ENCODE data around the gene ANKRD37. TPM values are rescaled to one million over a fixed set of nuclear protein-coding genes. Genes with fewer than 3 reads are reported as not detected.

The ANKRD37 gene
- total and polyA plus RNA-seq, 8 donors = 1.2 to 21.7 (median 13.4) TPM

DNA sequence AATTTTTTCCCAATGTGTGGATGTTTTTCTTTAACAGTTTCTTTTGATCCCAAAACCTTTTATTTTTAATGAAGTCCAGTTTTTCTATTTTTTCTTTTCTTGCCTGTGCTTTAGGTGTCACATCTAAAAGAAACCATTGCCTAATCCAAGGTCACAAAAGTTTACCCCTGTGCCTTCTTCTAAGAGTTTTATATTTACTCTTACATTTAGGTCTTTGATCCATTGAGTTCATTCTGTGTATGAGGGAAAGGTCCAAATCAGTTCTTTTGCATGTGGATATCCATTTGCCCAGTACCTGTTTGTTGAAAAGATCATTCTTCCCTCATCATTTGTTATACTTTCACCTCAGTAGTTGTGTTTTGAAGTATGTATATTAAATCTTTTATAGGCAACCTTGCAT, 13.9 kb upstream of the ANKRD37 start:
- Histone ChIP-seq H3K4me3 (no peak overlapping the region), H3K27me3 (no peaks in the 10 kb centered on the region), H3K4me1 (peaks cover 0 to 19% (median 9%) of the 10 kb centered on the region in 4 donors), H3K9me3 (no peaks in the 10 kb centered on the region), H3K36me3 (no peaks in the 10 kb centered on the region), H3K27ac (no peak overlapping the region)
- TF ChIP-seq EP300 (IDR thresholded peaks at IDR 0.05) (no peak), POLR2A (IDR thresholded peaks at IDR 0.05) (no peak), POLR2AphosphoS5 (IDR thresholded peaks at IDR 0.05) (no peak)
- TF ChIP-seq, protein P1, sequence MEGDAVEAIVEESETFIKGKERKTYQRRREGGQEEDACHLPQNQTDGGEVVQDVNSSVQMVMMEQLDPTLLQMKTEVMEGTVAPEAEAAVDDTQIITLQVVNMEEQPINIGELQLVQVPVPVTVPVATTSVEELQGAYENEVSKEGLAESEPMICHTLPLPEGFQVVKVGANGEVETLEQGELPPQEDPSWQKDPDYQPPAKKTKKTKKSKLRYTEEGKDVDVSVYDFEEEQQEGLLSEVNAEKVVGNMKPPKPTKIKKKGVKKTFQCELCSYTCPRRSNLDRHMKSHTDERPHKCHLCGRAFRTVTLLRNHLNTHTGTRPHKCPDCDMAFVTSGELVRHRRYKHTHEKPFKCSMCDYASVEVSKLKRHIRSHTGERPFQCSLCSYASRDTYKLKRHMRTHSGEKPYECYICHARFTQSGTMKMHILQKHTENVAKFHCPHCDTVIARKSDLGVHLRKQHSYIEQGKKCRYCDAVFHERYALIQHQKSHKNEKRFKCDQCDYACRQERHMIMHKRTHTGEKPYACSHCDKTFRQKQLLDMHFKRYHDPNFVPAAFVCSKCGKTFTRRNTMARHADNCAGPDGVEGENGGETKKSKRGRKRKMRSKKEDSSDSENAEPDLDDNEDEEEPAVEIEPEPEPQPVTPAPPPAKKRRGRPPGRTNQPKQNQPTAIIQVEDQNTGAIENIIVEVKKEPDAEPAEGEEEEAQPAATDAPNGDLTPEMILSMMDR (IDR thresholded peaks at IDR 0.05) = no peak
- no peak for DNase-seq
- intact Hi-C loops (cut with DNase I; ENCODE audit: low total_unique reads) = no loop called here

DNA sequence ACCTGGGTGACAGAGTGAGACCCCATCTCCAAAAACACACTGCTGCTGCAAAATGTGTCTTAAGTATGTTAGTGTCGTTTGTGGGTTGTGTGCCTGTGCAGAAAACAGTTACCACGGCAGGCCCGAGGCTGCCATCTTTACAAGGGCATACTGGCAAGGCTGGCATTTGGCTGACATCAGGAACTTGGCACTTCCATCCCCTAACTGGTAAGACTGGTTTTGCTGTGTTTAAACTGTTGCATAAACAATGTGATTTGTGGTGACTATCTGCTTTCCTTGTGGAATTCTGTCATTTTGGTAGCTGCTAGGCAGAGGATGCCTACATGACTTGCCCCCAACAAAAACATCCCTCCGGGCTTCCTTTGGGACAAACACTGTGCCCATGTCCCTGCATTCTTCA, 13.2 kb upstream of the ANKRD37 start:
- peak overlapping the region in 4 of 5 donors; percentile 1 to 63 (median 51) for H3K27ac ChIP-seq

DNA sequence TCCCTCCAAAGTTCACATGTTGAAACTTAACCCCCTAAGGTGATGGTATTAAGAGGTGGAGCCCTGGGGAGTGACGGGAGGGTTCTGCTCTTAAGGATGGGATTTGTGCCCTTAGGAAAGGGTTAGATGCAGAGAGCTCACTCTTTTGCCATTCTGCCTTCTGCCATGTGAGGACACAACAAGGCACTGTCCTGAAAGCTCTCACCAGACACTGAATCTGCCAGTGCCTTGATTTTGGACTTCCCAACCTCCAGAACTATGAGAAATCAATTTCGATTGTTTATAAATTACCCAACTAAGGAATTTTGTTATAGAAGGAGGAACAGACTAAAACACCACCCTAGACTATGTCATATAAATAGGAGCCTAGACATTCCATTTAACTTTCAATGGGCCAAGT, 12.6 kb upstream of the ANKRD37 start:
- peaks cover 0 to 19% (median 9%) of the 10 kb centered on the region in 4 donors for H3K4me1 ChIP-seq
- TF ChIP-seq POLR2AphosphoS5 (IDR thresholded peaks at IDR 0.05) (no peak), POLR2A (IDR thresholded peaks at IDR 0.05) (no peak), EP300 (IDR thresholded peaks at IDR 0.05) (no peak)
- TF ChIP-seq, protein P1 (IDR thresholded peaks at IDR 0.05) = no peak
- intact Hi-C loops (cut with DNase I; ENCODE audit: low total_unique reads) = no loop called here
- H3K9me3 ChIP-seq = no peaks in the 10 kb centered on the region
- WGBS, 5 donors = 78 to 88% (median 81%) methylated on average over 2 of the region's 2 CpGs
- no peak overlapping the region for H3K4me3 ChIP-seq
- peak overlapping the region in 4 of 5 donors; percentile 1 to 63 (median 46) for H3K27ac ChIP-seq
- no peak for DNase-seq
- no peaks in the 10 kb centered on the region for H3K36me3 ChIP-seq
- H3K27me3 ChIP-seq = no peaks in the 10 kb centered on the region

More for the DNA sequence above, 13.2 kb upstream of the ANKRD37 start:
- peak; percentile 47 to 78 for DNase-seq
- TF ChIP-seq POLR2AphosphoS5 (IDR thresholded peaks at IDR 0.05) = peak in 2 of 3 donors; percentile 36 to 59
- no peak for TF ChIP-seq EP300 (IDR thresholded peaks at IDR 0.05)
- Histone ChIP-seq H3K36me3 (no peaks in the 10 kb centered on the region), H3K4me1 (peaks cover 0 to 19% (median 9%) of the 10 kb centered on the region in 4 donors), H3K4me3 (no peak overlapping the region), H3K27me3 (no peaks in the 10 kb centered on the region), H3K9me3 (no peaks in the 10 kb centered on the region)
- whole genome bisulfite sequencing, 5 donors = 33 to 66% (median 44%) methylated on average over 3 to 4 of the region's 4 CpGs
- intact Hi-C loops (cut with DNase I; ENCODE audit: low total_unique reads) = no loop called here

DNA sequence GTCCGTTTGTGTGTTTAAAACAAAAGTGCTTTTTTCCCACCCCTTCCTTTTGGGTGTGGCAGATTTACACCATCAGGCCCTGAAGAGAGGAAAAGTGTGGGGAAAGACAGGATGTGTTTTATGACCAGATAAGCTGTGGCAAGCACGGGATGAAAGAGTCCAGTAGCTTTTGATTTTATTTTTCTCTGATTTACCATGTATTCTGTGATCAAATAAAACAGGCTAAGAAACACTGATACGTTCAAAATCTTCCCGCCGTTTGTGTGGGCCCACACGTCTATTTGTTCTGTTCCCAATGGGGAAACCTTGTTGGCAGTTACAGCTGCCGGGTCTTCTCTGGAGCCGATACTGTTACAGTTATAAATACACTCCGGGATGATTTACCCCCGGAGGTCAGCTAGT, 11.7 kb upstream of the ANKRD37 start:
- H3K4me1 ChIP-seq = peaks cover 0 to 19% (median 9%) of the 10 kb centered on the region in 4 donors
- no peak overlapping the region for H3K27ac ChIP-seq
- H3K4me3 ChIP-seq = no peak overlapping the region
- WGBS, 5 donors = 23 to 46% (median 26%) methylated on average over 10 of the region's 10 CpGs
- no peaks in the 10 kb centered on the region for H3K36me3 ChIP-seq
- TF ChIP-seq, protein P1 (IDR thresholded peaks at IDR 0.05) = no peak
- TF ChIP-seq POLR2AphosphoS5 (IDR thresholded peaks at IDR 0.05) = no peak
- no peak for TF ChIP-seq POLR2A (IDR thresholded peaks at IDR 0.05)
- no peak for TF ChIP-seq EP300 (IDR thresholded peaks at IDR 0.05)
- H3K27me3 ChIP-seq = no peaks in the 10 kb centered on the region
- DNase-seq = peak in 1 of 2 donors; percentile 46
- intact Hi-C loops (cut with DNase I; ENCODE audit: low total_unique reads) = no loop called here
- H3K9me3 ChIP-seq = no peaks in the 10 kb centered on the region

DNA sequence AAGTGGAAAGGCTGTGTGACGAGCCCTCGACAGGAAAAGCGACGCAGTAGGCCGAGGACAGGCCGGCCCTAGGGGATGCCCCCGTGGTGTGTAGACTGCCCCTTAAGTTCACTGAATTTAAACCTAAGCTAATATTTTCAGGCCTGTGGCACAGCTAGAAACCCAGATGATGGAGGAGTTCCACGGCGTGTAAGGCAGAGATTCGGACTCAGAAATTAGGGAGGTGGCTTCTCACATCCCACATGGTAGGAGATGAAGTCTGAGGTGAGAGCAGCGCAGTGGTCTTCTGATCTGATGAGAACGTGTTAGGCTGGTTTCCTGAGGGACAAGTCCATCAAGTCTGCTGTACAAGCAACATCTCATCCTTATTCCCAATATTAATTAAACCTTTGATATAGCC, 8.7 kb upstream of the ANKRD37 start:
- intact Hi-C loops (cut with DNase I; ENCODE audit: low total_unique reads) = no loop called here
- 92 to 96% (median 96%) methylated on average over 12 of the region's 12 CpGs for WGBS, 5 donors
- no peak overlapping the region for H3K4me3 ChIP-seq
- H3K27ac ChIP-seq = no peak overlapping the region
- peaks cover 0 to 19% (median 9%) of the 10 kb centered on the region in 4 donors for H3K4me1 ChIP-seq
- no peaks in the 10 kb centered on the region for H3K36me3 ChIP-seq
- TF ChIP-seq EP300 (IDR thresholded peaks at IDR 0.05) = no peak
- TF ChIP-seq POLR2AphosphoS5 (IDR thresholded peaks at IDR 0.05) = no peak
- TF ChIP-seq, protein P1 (IDR thresholded peaks at IDR 0.05) = no peak
- TF ChIP-seq POLR2A (IDR thresholded peaks at IDR 0.05) = no peak
- DNase-seq = no peak
- H3K9me3 ChIP-seq = no peaks in the 10 kb centered on the region
- no peaks in the 10 kb centered on the region for H3K27me3 ChIP-seq

Measured in stomach (tissue), 9 donors.